HCT116 (cell line): Measurements from ENCODE around the gene LMLN. TPM values are rescaled to one million over a fixed set of nuclear protein-coding genes. Genes with fewer than 3 reads are reported as not detected.

Source experiments
- ATAC-seq: fragments of 200-7000 bp; cut with Tn5 transposase; 2 replicates; pipeline ENCODE4 v1.9.1; 2020; ENCODE audit warnings: mild to moderate bottlenecking, moderate library complexity
- BruUV-seq: library from RNA; stranded (reverse); fragments of 400-500 nt; replicated peaks from 2 replicates; lab custom pipeline; 2021; lab: Mats Ljungman, UMichigan
- CTCF ChIA-PET: fragments of 300-600 bp; sonication (Branson Sonifier 250); formaldehyde crosslinking; loops from one replicate; lab custom pipeline; 2021; ENCODE audit warnings: antibody characterized with exemption; lab: Charles Lee
- POLR2A ChIA-PET: fragments of 300-600, 350-600 bp; sonication (Branson Sonifier 250); formaldehyde crosslinking; loops from one replicate; lab custom pipeline; 2021; ENCODE audit warnings: antibody characterized with exemption; lab: Charles Lee
- RAD21 ChIA-PET, 2 experiments: fragments of 300-600 bp; sonication (Branson Sonifier 250); formaldehyde crosslinking; loops; one replicate each; lab custom pipeline; 2023; ENCODE audit warnings: low total read pairs in 2 of 2; ENCODE audit not compliant: uncharacterized antibody in 2 of 2, unreplicated experiment in 2 of 2, low non-redundant PET in 1 of 2; lab: Charles Lee
- DNase-seq: peaks from one replicate; pipeline ENCODE4 v3.0.0-alpha.2; 2010; ENCODE audit warnings: low read depth, low spot score
- H2AFZ ChIP-seq: fragments of 200-600 bp; shearing (Covaris generic), sonication (generic); 2 replicates; pipeline ENCODE4 v1.6.1; 2017; ENCODE audit warnings: low read depth, mixed run types, mixed read lengths, antibody characterized with exemption, low read length; ENCODE audit not compliant: poor library complexity, severe bottlenecking
- H3K27ac ChIP-seq: 2 replicates; pipeline ENCODE4 v1.5.1; 2012; ENCODE audit warnings: low read depth, low read length
- H3K27me3 ChIP-seq: fragments of 200-600 bp; sonication (generic); 2 replicates; pipeline ENCODE4 v1.6.1; 2016; ENCODE audit warnings: mixed run types, low read length, mixed read lengths; ENCODE audit not compliant: insufficient read depth
- H3K36me3 ChIP-seq, 2 experiments: fragments of 200-500 bp in 1 of 2; fragments of 200-600 bp in 1 of 2; sonication (Bioruptor generic) in 1 of 2; sonication (generic) in 1 of 2; 2 replicates each; pipeline versions ENCODE4 v1.5.1 to v1.6.1; 2014 to 2016; ENCODE audit warnings: low read length in 2 of 2, inconsistent platforms in 1 of 2, mixed read lengths in 1 of 2, mixed run types in 1 of 2; ENCODE audit not compliant: insufficient read depth in 2 of 2, control insufficient read depth in 1 of 2
- H3K4me1 ChIP-seq, 2 experiments: fragments of 200-600 bp in 1 of 2; sonication (generic) in 1 of 2; 2 replicates each; pipeline versions ENCODE4 v1.5.1 to v1.6.1; 2012 to 2017; ENCODE audit warnings: low read length in 2 of 2, inconsistent platforms in 1 of 2, mild to moderate bottlenecking in 1 of 2, mixed read lengths in 1 of 2, mixed run types in 1 of 2, moderate library complexity in 1 of 2; ENCODE audit not compliant: insufficient read depth in 2 of 2, control insufficient read depth in 1 of 2
- H3K4me2 ChIP-seq: fragments of 200-600 bp; sonication (generic); 2 replicates; pipeline ENCODE4 v1.6.1; 2017; ENCODE audit warnings: mixed run types, low read length, mixed read lengths
- H3K4me3 ChIP-seq, 2 experiments: fragments of 200-600 bp in 1 of 2; sonication (generic) in 1 of 2; replicated peaks in 1 of 2; 2 replicates each; pipeline ENCODE4 v1.5.1; 2011 to 2016; ENCODE audit warnings: low read length in 2 of 2, control low read depth in 1 of 2, low read depth in 1 of 2, mild to moderate bottlenecking in 1 of 2, mixed read lengths in 1 of 2, mixed run types in 1 of 2
- H3K79me2 ChIP-seq: fragments of 200-600 bp; sonication (generic); 2 replicates; pipeline ENCODE4 v1.6.1; 2017; ENCODE audit warnings: mild to moderate bottlenecking, mixed run types, low read length, moderate library complexity, mixed read lengths; ENCODE audit not compliant: insufficient read depth
- H3K9ac ChIP-seq: fragments of 200-600 bp; sonication (generic); 2 replicates; pipeline ENCODE4 v1.6.1; 2016; ENCODE audit warnings: low read length, mixed read lengths
- H3K9me2 ChIP-seq: fragments of 200-600 bp; sonication (generic), shearing (Covaris generic); 2 replicates; pipeline ENCODE4 v1.6.1; 2017; ENCODE audit warnings: mixed run types, mild to moderate bottlenecking, moderate library complexity; ENCODE audit not compliant: insufficient read depth
- H3K9me3 ChIP-seq, 2 experiments: fragments of 200-500 bp in 1 of 2; fragments of 200-600 bp in 1 of 2; sonication (Bioruptor generic) in 1 of 2; sonication (generic) in 1 of 2; 2 replicates each; pipeline ENCODE4 v1.6.1; 2014 to 2017; ENCODE audit warnings: low read length in 2 of 2, mixed read lengths in 2 of 2, inconsistent platforms in 1 of 2, low read depth in 1 of 2, mild to moderate bottlenecking in 1 of 2, mixed run types in 1 of 2, moderate library complexity in 1 of 2; ENCODE audit not compliant: control insufficient read depth in 1 of 2, insufficient read depth in 1 of 2
- H4K20me1 ChIP-seq: fragments of 200-600 bp; sonication (generic), shearing (Covaris generic); 2 replicates; pipeline ENCODE4 v1.6.1; 2017; ENCODE audit warnings: mixed run types, mild to moderate bottlenecking, moderate library complexity; ENCODE audit not compliant: insufficient read depth
- ATF3 ChIP-seq: IDR thresholded peaks from 2 replicates; pipeline ENCODE4 v1.6.1; 2012
- CBX3 ChIP-seq: IDR thresholded peaks from 2 replicates; pipeline ENCODE4 v1.6.1; 2012; ENCODE audit warnings: low read depth
- EGR1 ChIP-seq: IDR thresholded peaks from 2 replicates; pipeline ENCODE4 v1.6.1; 2012; ENCODE audit warnings: low read depth
- ELF1 ChIP-seq: IDR thresholded peaks from 2 replicates; pipeline ENCODE4 v1.6.1; 2012; ENCODE audit warnings: low read depth, borderline replicate concordance
- EZH2phosphoT487 ChIP-seq: fragments of 200-600 bp; IDR thresholded peaks from 2 replicates; pipeline ENCODE4 v1.6.1; 2018; ENCODE audit warnings: antibody characterized with exemption, borderline replicate concordance
- JUND ChIP-seq: IDR thresholded peaks from 2 replicates; pipeline ENCODE4 v1.6.1; 2012
- MAX ChIP-seq: IDR thresholded peaks from 2 replicates; pipeline ENCODE4 v1.6.1; 2012
- SIN3A ChIP-seq: IDR thresholded peaks from 2 replicates; pipeline ENCODE4 v1.6.1; 2012; ENCODE audit warnings: low read depth
- SP1 ChIP-seq: IDR thresholded peaks from 2 replicates; pipeline ENCODE4 v1.6.1; 2012; ENCODE audit warnings: low read depth
- SRF ChIP-seq: IDR thresholded peaks from 2 replicates; pipeline ENCODE4 v1.6.1; 2012; ENCODE audit warnings: low read depth
- TCF7L2 ChIP-seq: IDR thresholded peaks from 2 replicates; pipeline ENCODE4 v1.7.0; 2011; ENCODE audit warnings: borderline replicate concordance, inconsistent platforms; ENCODE audit not compliant: insufficient read depth, insufficient read length; ENCODE audit errors: extremely low read depth
- YY1 ChIP-seq: IDR thresholded peaks from 2 replicates; pipeline ENCODE4 v1.6.1; 2011; ENCODE audit warnings: low read length, low read depth, moderate library complexity, mild to moderate bottlenecking; ENCODE audit not compliant: insufficient replicate concordance; ENCODE audit errors: extremely low read depth
- ZBTB33 ChIP-seq: IDR thresholded peaks from 2 replicates; pipeline ENCODE4 v1.6.1; 2011; ENCODE audit warnings: mild to moderate bottlenecking, low read length, moderate library complexity; ENCODE audit not compliant: insufficient replicate concordance; ENCODE audit errors: extremely low read depth
- ZFX ChIP-seq: fragments of 450-650 bp; IDR thresholded peaks from 2 replicates; pipeline ENCODE4 v1.6.1; 2017
- ZNF274 ChIP-seq: fragments of 200-500 bp; sonication (Bioruptor generic); IDR thresholded peaks from 2 replicates; pipeline ENCODE4 v1.6.1; 2014; ENCODE audit warnings: mild to moderate bottlenecking, low read depth, low read length, inconsistent platforms
- intact Hi-C: fragments of 100-400 bp; cut with micrococcal nuclease; formaldehyde crosslinking; loops from 2 replicates; pipeline ENCODE4 v1.10.0; 2022
- total RNA-seq: library from RNA; stranded (reverse); gene quantifications from one replicate; pipeline ENCODE4 v1.2.1, GENCODE V29; 2021; ENCODE audit not compliant: unreplicated experiment

Gene LMLN
- total RNA-seq, 1 experiment from 2014 or later = 7.2 TPM

GRCh38 chr3:198048445-198048844, 88.4 kb downstream of the LMLN start:
- H3K27ac ChIP-seq = no peak overlapping the region
- H3K9me2 ChIP-seq = no peaks in the 10 kb centered on the region
- H3K36me3 ChIP-seq = no peaks in the 10 kb centered on the region
- DNase-seq (no peak), ATAC-seq (no peak)
- H3K4me1 ChIP-seq = no peaks in the 10 kb centered on the region
- CTCF ChIA-PET = interaction anchor here (1.1 kb wide), 1 partner anchor 23 kb away, joined by 4 read pairs; no protein-coding TSS in a partner anchor
- H3K9me3 ChIP-seq = peaks cover 0 to 8% of the 10 kb centered on the region in 2 experiments; a peak in 2 of 4 replicates
- TF ChIP-seq ZBTB33 (no peak), ELF1 (no peak), TCF7L2 (no peak), MAX (no peak), JUND (no peak), ZFX (no peak)
- H3K4me3 ChIP-seq = no peak overlapping the region
- no peaks in the 10 kb centered on the region for H3K79me2 ChIP-seq
- no peak overlapping the region for H3K9ac ChIP-seq
- no peak overlapping the region for H3K4me2 ChIP-seq
- intact Hi-C loops = no loop called here
- RAD21 ChIA-PET = no interaction called here
- H2AFZ ChIP-seq = no peak overlapping the region
- no TSS peak for BruUV-seq
- no peaks in the 10 kb centered on the region for H3K27me3 ChIP-seq
- POLR2A ChIA-PET = no interaction called here
- no peaks in the 10 kb centered on the region for H4K20me1 ChIP-seq

- RAD21 ChIA-PET = no interaction called here
- Histone ChIP-seq H2AFZ (no peak overlapping the region), H4K20me1 (no peaks in the 10 kb centered on the region), H3K4me3 (no peak overlapping the region), H3K27ac (no peak overlapping the region), H3K9me2 (no peaks in the 10 kb centered on the region), H3K9me3 (peaks cover 0 to 8% of the 10 kb centered on the region in 2 experiments; a peak in 2 of 4 replicates), H3K4me2 (no peak overlapping the region), H3K27me3 (no peaks in the 10 kb centered on the region), H3K9ac (no peak overlapping the region), H3K4me1 (no peaks in the 10 kb centered on the region), H3K79me2 (no peaks in the 10 kb centered on the region), H3K36me3 (no peaks in the 10 kb centered on the region)
- no TSS peak for BruUV-seq
- no peak for ATAC-seq
- intact Hi-C loops = no loop called here
- no peak for DNase-seq
- CTCF ChIA-PET = interaction anchor here (1.2 kb wide), 1 partner anchor 29 kb away, joined by 3 read pairs; no protein-coding TSS in a partner anchor
- POLR2A ChIA-PET = no interaction called here
- no peak for TF ChIP-seq SP1
- TF ChIP-seq SRF = no peak
- no peak for TF ChIP-seq JUND
- no peak for TF ChIP-seq ATF3
- TF ChIP-seq ZBTB33 = no peak
- no peak for TF ChIP-seq ZNF274
- no peak for TF ChIP-seq YY1
- TF ChIP-seq EZH2phosphoT487 = no peak
- no peak for TF ChIP-seq ELF1
- TF ChIP-seq SIN3A = no peak
- TF ChIP-seq CBX3 = no peak
- no peak for TF ChIP-seq EGR1
Measured at GRCh38 chr3:198051836-198052235, 91.8 kb downstream of the LMLN start.
